ENCODE data around the gene TCEAL8.

DNA sequence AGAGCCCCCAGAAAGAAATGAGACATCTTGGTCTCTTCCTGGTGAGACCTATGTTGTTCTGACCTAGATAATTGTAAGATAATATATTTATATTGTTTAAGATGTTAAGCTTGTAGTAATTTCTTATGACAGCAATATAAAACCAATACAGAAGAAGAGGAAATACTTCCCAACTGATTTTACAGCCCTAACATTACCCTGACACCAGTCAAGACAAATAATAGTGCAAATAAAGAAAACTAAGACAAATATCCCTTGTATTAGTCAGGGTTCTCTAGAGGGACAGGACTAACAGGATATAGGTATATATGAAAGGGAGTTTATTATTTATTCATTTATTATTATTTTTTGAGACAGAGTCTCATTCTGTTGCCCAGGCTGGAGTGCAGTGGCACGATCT is 18.7 kb downstream of the TCEAL8 start:
- TF ChIP-seq, protein P1, sequence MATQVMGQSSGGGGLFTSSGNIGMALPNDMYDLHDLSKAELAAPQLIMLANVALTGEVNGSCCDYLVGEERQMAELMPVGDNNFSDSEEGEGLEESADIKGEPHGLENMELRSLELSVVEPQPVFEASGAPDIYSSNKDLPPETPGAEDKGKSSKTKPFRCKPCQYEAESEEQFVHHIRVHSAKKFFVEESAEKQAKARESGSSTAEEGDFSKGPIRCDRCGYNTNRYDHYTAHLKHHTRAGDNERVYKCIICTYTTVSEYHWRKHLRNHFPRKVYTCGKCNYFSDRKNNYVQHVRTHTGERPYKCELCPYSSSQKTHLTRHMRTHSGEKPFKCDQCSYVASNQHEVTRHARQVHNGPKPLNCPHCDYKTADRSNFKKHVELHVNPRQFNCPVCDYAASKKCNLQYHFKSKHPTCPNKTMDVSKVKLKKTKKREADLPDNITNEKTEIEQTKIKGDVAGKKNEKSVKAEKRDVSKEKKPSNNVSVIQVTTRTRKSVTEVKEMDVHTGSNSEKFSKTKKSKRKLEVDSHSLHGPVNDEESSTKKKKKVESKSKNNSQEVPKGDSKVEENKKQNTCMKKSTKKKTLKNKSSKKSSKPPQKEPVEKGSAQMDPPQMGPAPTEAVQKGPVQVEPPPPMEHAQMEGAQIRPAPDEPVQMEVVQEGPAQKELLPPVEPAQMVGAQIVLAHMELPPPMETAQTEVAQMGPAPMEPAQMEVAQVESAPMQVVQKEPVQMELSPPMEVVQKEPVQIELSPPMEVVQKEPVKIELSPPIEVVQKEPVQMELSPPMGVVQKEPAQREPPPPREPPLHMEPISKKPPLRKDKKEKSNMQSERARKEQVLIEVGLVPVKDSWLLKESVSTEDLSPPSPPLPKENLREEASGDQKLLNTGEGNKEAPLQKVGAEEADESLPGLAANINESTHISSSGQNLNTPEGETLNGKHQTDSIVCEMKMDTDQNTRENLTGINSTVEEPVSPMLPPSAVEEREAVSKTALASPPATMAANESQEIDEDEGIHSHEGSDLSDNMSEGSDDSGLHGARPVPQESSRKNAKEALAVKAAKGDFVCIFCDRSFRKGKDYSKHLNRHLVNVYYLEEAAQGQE (IDR thresholded peaks at IDR 0.05), result no peak
- TF ChIP-seq, protein P2, sequence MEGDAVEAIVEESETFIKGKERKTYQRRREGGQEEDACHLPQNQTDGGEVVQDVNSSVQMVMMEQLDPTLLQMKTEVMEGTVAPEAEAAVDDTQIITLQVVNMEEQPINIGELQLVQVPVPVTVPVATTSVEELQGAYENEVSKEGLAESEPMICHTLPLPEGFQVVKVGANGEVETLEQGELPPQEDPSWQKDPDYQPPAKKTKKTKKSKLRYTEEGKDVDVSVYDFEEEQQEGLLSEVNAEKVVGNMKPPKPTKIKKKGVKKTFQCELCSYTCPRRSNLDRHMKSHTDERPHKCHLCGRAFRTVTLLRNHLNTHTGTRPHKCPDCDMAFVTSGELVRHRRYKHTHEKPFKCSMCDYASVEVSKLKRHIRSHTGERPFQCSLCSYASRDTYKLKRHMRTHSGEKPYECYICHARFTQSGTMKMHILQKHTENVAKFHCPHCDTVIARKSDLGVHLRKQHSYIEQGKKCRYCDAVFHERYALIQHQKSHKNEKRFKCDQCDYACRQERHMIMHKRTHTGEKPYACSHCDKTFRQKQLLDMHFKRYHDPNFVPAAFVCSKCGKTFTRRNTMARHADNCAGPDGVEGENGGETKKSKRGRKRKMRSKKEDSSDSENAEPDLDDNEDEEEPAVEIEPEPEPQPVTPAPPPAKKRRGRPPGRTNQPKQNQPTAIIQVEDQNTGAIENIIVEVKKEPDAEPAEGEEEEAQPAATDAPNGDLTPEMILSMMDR (IDR thresholded peaks at IDR 0.05; ENCODE audit: low read depth, low read length, missing input control), result no peak
- no peak for TF ChIP-seq JUND (IDR thresholded peaks at IDR 0.05)
- TF ChIP-seq FOXA1 (IDR thresholded peaks at IDR 0.05), result no peak
- TF ChIP-seq, protein P3, sequence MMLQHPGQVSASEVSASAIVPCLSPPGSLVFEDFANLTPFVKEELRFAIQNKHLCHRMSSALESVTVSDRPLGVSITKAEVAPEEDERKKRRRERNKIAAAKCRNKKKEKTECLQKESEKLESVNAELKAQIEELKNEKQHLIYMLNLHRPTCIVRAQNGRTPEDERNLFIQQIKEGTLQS (IDR thresholded peaks at IDR 0.05), result no peak
- TF ChIP-seq EGR1 (IDR thresholded peaks at IDR 0.05; ENCODE audit: low read depth in 2 of 2), result no peak
- no peak for TF ChIP-seq RAD21 (IDR thresholded peaks at IDR 0.05)

Measured in liver (tissue), 3 donors.